ENCODE results near the gene NYNRIN. TPM values are rescaled to one million over a fixed set of nuclear protein-coding genes. Genes with fewer than 3 reads are reported as not detected.

Gene NYNRIN
- total RNA-seq, 8 experiments from 2014 or later = 2.1 to 78.7 (median 6.3) TPM

GRCh38 chr14:24435192-24435810 is 36.5 kb downstream of the NYNRIN start:
- 20 to 100% (median 73%) methylated on average over 1 to 2 of the region's 2 CpGs; no CpG with 5 or more reads in 3 of the 10 experiments for WGBS, 10 experiments
- in situ Hi-C loops (cut with MboI; ENCODE audit: low pct_unique_long_range_greater_than_20kb in 2 of 9, low sequenced_read_pairs in 9 of 9, unreplicated experiment in 9 of 9) = loop anchor here in 8 of 9 experiments (10.0 to 25.0 kb wide), 3 partner anchors 98 to 190 kb away; partner anchors contain the start of genes ADCY4 (in 8 of the 8), RIPK3 (in 8 of the 8) and TINF2 (in 1 of the 8)

GRCh38 chr14:24435998-24436354 is 37.2 kb downstream of the NYNRIN start:
- H3K4me1 ChIP-seq (replicated peaks in 1 of 2) = peaks cover 3 to 5% of the 10 kb centered on the region in 2 donors
- in situ Hi-C loops (cut with MboI; ENCODE audit: low pct_unique_long_range_greater_than_20kb in 2 of 9, low sequenced_read_pairs in 9 of 9, unreplicated experiment in 9 of 9) = loop anchor here in 8 of 9 experiments (10.0 to 25.0 kb wide), 3 partner anchors 99 to 191 kb away; partner anchors contain the start of genes ADCY4 (in 8 of the 8), RIPK3 (in 8 of the 8) and TINF2 (in 1 of the 8)
- 65 to 90% (median 88%) methylated on average over 2 to 5 of the region's 6 CpGs; no CpG with 5 or more reads in 5 of the 10 experiments for WGBS, 10 experiments
- H3K27ac ChIP-seq = no peak overlapping the region
- ATAC-seq (replicated peaks in 6 of 8) = no peak
- no peak overlapping the region for H3K4me3 ChIP-seq

More at GRCh38 chr14:24435192-24435810, 36.5 kb downstream of the NYNRIN start:
- Histone ChIP-seq H3K4me3 (no peak overlapping the region), H3K27ac (no peak overlapping the region), H3K4me1 (replicated peaks in 1 of 2) (peaks cover 4 to 8% of the 10 kb centered on the region in 2 donors)
- no peak for ATAC-seq (replicated peaks in 6 of 8)

GRCh38 chr14:24436355-24437019 is 37.7 kb downstream of the NYNRIN start:
- peak; percentile 17 to 75 (median 64) for ATAC-seq (replicated peaks in 6 of 8)
- in situ Hi-C loops (cut with MboI; ENCODE audit: low pct_unique_long_range_greater_than_20kb in 2 of 9, low sequenced_read_pairs in 9 of 9, unreplicated experiment in 9 of 9) = loop anchor here in 8 of 9 experiments (10.0 to 25.0 kb wide), 3 partner anchors 99 to 192 kb away; partner anchors contain the start of genes ADCY4 (in 8 of the 8), RIPK3 (in 8 of the 8) and TINF2 (in 1 of the 8)
- 0 to 100% (median 53%) methylated on average over 1 to 3 of the region's 5 CpGs; no CpG with 5 or more reads in 5 of the 10 experiments for WGBS, 10 experiments
- Histone ChIP-seq H3K27ac (no peak overlapping the region), H3K4me1 (replicated peaks in 1 of 2) (peaks cover 3 to 10% of the 10 kb centered on the region in 2 donors), H3K4me3 (no peak overlapping the region)

- ATAC-seq (replicated peaks in 6 of 8) = no peak
- H3K27ac ChIP-seq = no peak overlapping the region
- peaks cover 4 to 12% of the 10 kb centered on the region in 2 donors for H3K4me1 ChIP-seq (replicated peaks in 1 of 2)
- 0 to 100% (median 90%) methylated on average over 1 to 4 of the region's 12 CpGs; no CpG with 5 or more reads in 5 of the 10 experiments for WGBS, 10 experiments
- H3K4me3 ChIP-seq = no peak overlapping the region
- in situ Hi-C loops (cut with MboI; ENCODE audit: low pct_unique_long_range_greater_than_20kb in 2 of 9, low sequenced_read_pairs in 9 of 9, unreplicated experiment in 9 of 9) = loop anchor here in 8 of 9 experiments (10.0 to 25.0 kb wide), 3 partner anchors 100 to 192 kb away; partner anchors contain the start of genes ADCY4 (in 8 of the 8), RIPK3 (in 8 of the 8) and TINF2 (in 1 of the 8)
Measured at GRCh38 chr14:24437020-24437735, 38.4 kb downstream of the NYNRIN start.

GRCh38 chr14:24437736-24438067 is 38.9 kb downstream of the NYNRIN start:
- 100% methylated on average over 1 of the region's 2 CpGs; no CpG with 5 or more reads in 9 of the 10 experiments for WGBS, 10 experiments
- no peak for ATAC-seq (replicated peaks in 6 of 8)
- peaks cover 4 to 12% of the 10 kb centered on the region in 2 donors for H3K4me1 ChIP-seq (replicated peaks in 1 of 2)
- H3K4me3 ChIP-seq = no peak overlapping the region
- no peak overlapping the region for H3K27ac ChIP-seq
- in situ Hi-C loops (cut with MboI; ENCODE audit: low pct_unique_long_range_greater_than_20kb in 2 of 9, low sequenced_read_pairs in 9 of 9, unreplicated experiment in 9 of 9) = loop anchor here in 8 of 9 experiments (10.0 to 25.0 kb wide), 3 partner anchors 100 to 193 kb away; partner anchors contain the start of genes ADCY4 (in 8 of the 8), RIPK3 (in 8 of the 8) and TINF2 (in 1 of the 8)

GRCh38 chr14:24438223-24439097 is 39.7 kb downstream of the NYNRIN start:
- H3K4me3 ChIP-seq = no peak overlapping the region
- in situ Hi-C loops (cut with MboI; ENCODE audit: low pct_unique_long_range_greater_than_20kb in 2 of 9, low sequenced_read_pairs in 9 of 9, unreplicated experiment in 9 of 9) = loop anchor here in 8 of 9 experiments (10.0 to 25.0 kb wide), 3 partner anchors 101 to 194 kb away; partner anchors contain the start of genes ADCY4 (in 8 of the 8), RIPK3 (in 8 of the 8) and TINF2 (in 1 of the 8)
- H3K27ac ChIP-seq = no peak overlapping the region

GRCh38 chr14:24439257-24439656 is 40.5 kb downstream of the NYNRIN start:
- no peak overlapping the region for H3K4me3 ChIP-seq
- H3K27ac ChIP-seq = no peak overlapping the region
- no peak for ATAC-seq (replicated peaks in 6 of 8)
- in situ Hi-C loops (cut with MboI; ENCODE audit: low pct_unique_long_range_greater_than_20kb in 2 of 9, low sequenced_read_pairs in 9 of 9, unreplicated experiment in 9 of 9) = loop anchor here in 8 of 9 experiments (10.0 to 25.0 kb wide), 3 partner anchors 102 to 194 kb away; partner anchors contain the start of genes ADCY4 (in 8 of the 8), RIPK3 (in 8 of the 8) and TINF2 (in 1 of the 8)
- H3K4me1 ChIP-seq (replicated peaks in 1 of 2) = peaks cover 7 to 15% of the 10 kb centered on the region in 2 donors
- 0 to 67% (median 9%) methylated on average over 1 of the region's 1 CpG; no CpG with 5 or more reads in 7 of the 10 experiments for WGBS, 10 experiments

More at GRCh38 chr14:24438223-24439097, 39.7 kb downstream of the NYNRIN start:
- ATAC-seq (replicated peaks in 6 of 8) = no peak
- WGBS, 10 experiments = 0 to 90% (median 66%) methylated on average over 1 to 7 of the region's 9 CpGs; no CpG with 5 or more reads in 2 of the 10 experiments
- peaks cover 6 to 14% of the 10 kb centered on the region in 2 donors for H3K4me1 ChIP-seq (replicated peaks in 1 of 2)

- no peak for ATAC-seq (replicated peaks in 6 of 8)
Measured at GRCh38 chr14:24439830-24440605, 41.2 kb downstream of the NYNRIN start.

GRCh38 chr14:24440606-24441399 is 42.0 kb downstream of the NYNRIN start:
- Histone ChIP-seq H3K4me3 (peak overlapping the region in 2 of 5 donors; percentile 60 to 69), H3K4me1 (replicated peaks in 1 of 2) (peaks cover 7 to 15% of the 10 kb centered on the region in 2 donors), H3K27ac (no peak overlapping the region)
- no peak for ATAC-seq (replicated peaks in 6 of 8)
- in situ Hi-C loops (cut with MboI; ENCODE audit: low pct_unique_long_range_greater_than_20kb in 2 of 9, low sequenced_read_pairs in 9 of 9, unreplicated experiment in 9 of 9) = loop anchor here in 4 of 9 experiments (25.0 kb wide), 1 partner anchor 104 kb away; the partner anchor contains the start of genes ADCY4 (in 4 of the 4) and RIPK3 (in 4 of the 4)
- 40 to 100% (median 84%) methylated on average over 1 to 5 of the region's 8 CpGs; no CpG with 5 or more reads in 3 of the 10 experiments for WGBS, 10 experiments

More at GRCh38 chr14:24439830-24440605, 41.2 kb downstream of the NYNRIN start:
- no peak overlapping the region for H3K4me3 ChIP-seq
- in situ Hi-C loops (cut with MboI; ENCODE audit: low pct_unique_long_range_greater_than_20kb in 2 of 9, low sequenced_read_pairs in 9 of 9, unreplicated experiment in 9 of 9) = loop anchor here in 8 of 9 experiments (10.0 to 25.0 kb wide), 3 partner anchors 103 to 195 kb away; partner anchors contain the start of genes ADCY4 (in 8 of the 8), RIPK3 (in 8 of the 8) and TINF2 (in 1 of the 8)
- 40 to 94% (median 75%) methylated on average over 1 to 7 of the region's 15 CpGs; no CpG with 5 or more reads in 3 of the 10 experiments for WGBS, 10 experiments
- no peak overlapping the region for H3K27ac ChIP-seq
- H3K4me1 ChIP-seq (replicated peaks in 1 of 2) = peaks cover 7 to 15% of the 10 kb centered on the region in 2 donors

- 0 to 100% (median 51%) methylated on average over 1 to 5 of the region's 5 CpGs; no CpG with 5 or more reads in 3 of the 10 experiments for WGBS, 10 experiments
- H3K4me3 ChIP-seq = peak overlapping the region; percentile 60 to 82 (median 69)
- H3K27ac ChIP-seq = peak overlapping the region; percentile 97 to 98
- ATAC-seq (replicated peaks in 6 of 8) = no peak
- in situ Hi-C loops (cut with MboI; ENCODE audit: low pct_unique_long_range_greater_than_20kb in 2 of 9, low sequenced_read_pairs in 9 of 9, unreplicated experiment in 9 of 9) = loop anchor here in 4 of 9 experiments (25.0 kb wide), 1 partner anchor 104 kb away; the partner anchor contains the start of genes ADCY4 (in 4 of the 4) and RIPK3 (in 4 of the 4)
- H3K4me1 ChIP-seq (replicated peaks in 1 of 2) = peaks cover 7 to 12% of the 10 kb centered on the region in 2 donors
Measured at GRCh38 chr14:24441485-24441884, 42.7 kb downstream of the NYNRIN start.

Data from motor neuron (in vitro differentiated cells).